Keratinocyte (primary cell): Measurements from ENCODE around the gene PXDC1. TPM values are rescaled to one million over a fixed set of nuclear protein-coding genes. Genes with fewer than 3 reads are reported as not detected.

Experiments used
- DNase-seq: peaks from one replicate; pipeline ENCODE4 v3.0.0-alpha.2; 2011; ENCODE audit warnings: low read depth, missing footprints, low spot score
- FAIRE-seq: peaks from 2 replicates; lab custom pipeline; 2011; peaks lifted over from hg19 to GRCh38; lab: Jason Lieb, UNC
- H2AFZ ChIP-seq: 2 replicates; pipeline ENCODE4 v1.6.0; 2012; ENCODE audit warnings: low read length, control low read depth, inconsistent platforms; ENCODE audit not compliant: control insufficient read depth
- H3K27ac ChIP-seq: 2 replicates; pipeline ENCODE4 v1.5.1; 2011; ENCODE audit warnings: low read length; ENCODE audit not compliant: control insufficient read depth, insufficient read depth
- H3K27me3 ChIP-seq: 3 replicates; pipeline ENCODE4 v1.6.0; 2011; ENCODE audit warnings: low read length; ENCODE audit not compliant: control insufficient read depth, insufficient read depth; ENCODE audit errors: extremely low read depth
- H3K36me3 ChIP-seq, 2 experiments: 2 replicates in 1 of 2; 3 replicates in 1 of 2; pipeline ENCODE4 v1.5.1; 2011; ENCODE audit warnings: low read length in 2 of 2, mild to moderate bottlenecking in 1 of 2; ENCODE audit not compliant: control insufficient read depth in 2 of 2, insufficient read depth in 2 of 2; ENCODE audit errors: extremely low read depth in 1 of 2
- H3K4me1 ChIP-seq: 3 replicates; pipeline ENCODE4 v1.5.1; 2011; ENCODE audit warnings: low read length; ENCODE audit not compliant: control insufficient read depth, insufficient read depth; ENCODE audit errors: extremely low read depth
- H3K4me2 ChIP-seq: 3 replicates; pipeline ENCODE4 v1.6.0; 2011; ENCODE audit warnings: low read depth, low read length; ENCODE audit not compliant: control insufficient read depth, insufficient read depth; ENCODE audit errors: extremely low read depth
- H3K4me3 ChIP-seq, 3 experiments: fragments of 200-600 bp in 1 of 3; sonication (generic) in 1 of 3; 2 replicates in 2 of 3; 3 replicates in 1 of 3; pipeline ENCODE4 v1.5.1; 2011 to 2016; ENCODE audit warnings: low read length in 3 of 3, mild to moderate bottlenecking in 3 of 3, control low read depth in 2 of 3, inconsistent platforms in 1 of 3, low read depth in 1 of 3, mixed read lengths in 1 of 3, mixed run types in 1 of 3, moderate library complexity in 1 of 3; ENCODE audit not compliant: control insufficient read depth in 2 of 3, insufficient read depth in 2 of 3; ENCODE audit errors: extremely low read depth in 1 of 3
- H3K79me2 ChIP-seq: 2 replicates; pipeline ENCODE4 v1.6.0; 2012; ENCODE audit warnings: low read length; ENCODE audit not compliant: control insufficient read depth, insufficient read depth
- H3K9ac ChIP-seq: 3 replicates; pipeline ENCODE4 v1.6.0; 2011; ENCODE audit warnings: low read length; ENCODE audit not compliant: control insufficient read depth, insufficient read depth; ENCODE audit errors: extremely low read depth
- H3K9me1 ChIP-seq: 3 replicates; pipeline ENCODE4 v1.6.0; 2011; ENCODE audit warnings: low read length; ENCODE audit not compliant: control insufficient read depth, insufficient read depth; ENCODE audit errors: extremely low read depth
- H3K9me3 ChIP-seq: 2 replicates; pipeline ENCODE4 v1.5.1; 2012; ENCODE audit warnings: low read depth, low read length; ENCODE audit not compliant: control insufficient read depth
- H4K20me1 ChIP-seq: 3 replicates; pipeline ENCODE4 v1.6.0; 2011; ENCODE audit warnings: low read length; ENCODE audit not compliant: control insufficient read depth, insufficient read depth; ENCODE audit errors: extremely low read depth
- CTCF ChIP-seq, 3 experiments: IDR thresholded peaks in 1 of 3; conservative IDR thresholded peaks in 1 of 3; optimal IDR thresholded peaks in 1 of 3; 2 replicates in 2 of 3; 3 replicates in 1 of 3; pipeline versions ENCODE3 to v1.5.1; 2011; ENCODE audit warnings: low read length in 3 of 3, mild to moderate bottlenecking in 3 of 3, moderate library complexity in 2 of 3, control low read depth in 1 of 3, inconsistent platforms in 1 of 3; ENCODE audit not compliant: insufficient read depth in 2 of 3; ENCODE audit errors: extremely low read depth in 1 of 3
- EZH2 ChIP-seq: IDR thresholded peaks from one replicate; pipeline ENCODE4 v1.6.1; 2012; ENCODE audit warnings: inconsistent platforms, mild to moderate bottlenecking, low read length, moderate library complexity
- dilution Hi-C: fragments of 300-500 bp; cut with MboI; formaldehyde crosslinking; loops from one replicate; pipeline ENCODE4 v1.7.0; 2020; ENCODE audit warnings: low sequenced_read_pairs; ENCODE audit not compliant: extremely low pct_ligation_motif_present
- polyA plus RNA-seq, 5 experiments: library from polyadenylated mRNA; depleted of rRNA in 3 of 5; stranded (reverse) in 3 of 5; stranded (forward) in 1 of 5; unstranded in 1 of 5; fragments of >200 nt; gene quantifications; 1 replicate in 1 of 5; 2 replicates in 3 of 5; 3 replicates in 1 of 5; pipeline versions ENCODE4 v1.2.1 to v1.2.3, GENCODE V29; 2011 to 2012; ENCODE audit warnings: missing spikeins in 2 of 5, low read depth in 1 of 5, low replicate concordance in 1 of 5

Gene PXDC1
- polyA plus RNA-seq, 1 donor (not counting 4 experiments of a cell fraction or from before 2014, with no cell fraction given) = 17.1 TPM

GRCh38 chr6:3726421-3726820 lies 25.1 kb downstream of the PXDC1 start:
- dilution Hi-C loops = no loop called here
- Histone ChIP-seq H2AFZ (no peak overlapping the region), H3K9me3 (no peaks in the 10 kb centered on the region), H3K4me1 (no peaks in the 10 kb centered on the region), H3K79me2 (peaks cover 46% of the 10 kb centered on the region), H3K9me1 (no peaks in the 10 kb centered on the region), H3K27ac (no peak overlapping the region), H4K20me1 (peaks cover 9% of the 10 kb centered on the region), H3K4me3 (no peak overlapping the region), H3K36me3 (peaks cover 57 to 64% of the 10 kb centered on the region in 2 experiments), H3K9ac (no peak overlapping the region), H3K27me3 (no peaks in the 10 kb centered on the region), H3K4me2 (no peak overlapping the region)
- TF ChIP-seq EZH2 (no peak), CTCF (optimal IDR thresholded peaks at IDR 0.05 in 1 of 3, IDR thresholded peaks at IDR 0.05 in 1 of 3, conservative IDR thresholded peaks at IDR 0.05 in 1 of 3; ENCODE audit: extremely low read depth in 1 of 3, insufficient read depth in 2 of 3, low read length in 3 of 3) (no peak)
- FAIRE-seq (no peak), DNase-seq (no peak)

GRCh38 chr6:3725145-3726047 lies 26.1 kb downstream of the PXDC1 start:
- H4K20me1 ChIP-seq = peaks cover 9% of the 10 kb centered on the region
- H2AFZ ChIP-seq = no peak overlapping the region
- no peak overlapping the region for H3K4me3 ChIP-seq
- H3K9me1 ChIP-seq = no peaks in the 10 kb centered on the region
- no peaks in the 10 kb centered on the region for H3K4me1 ChIP-seq
- peaks cover 38% of the 10 kb centered on the region for H3K79me2 ChIP-seq
- DNase-seq (no peak), FAIRE-seq (no peak)
- H3K36me3 ChIP-seq = peaks cover 52 to 63% of the 10 kb centered on the region in 2 experiments
- TF ChIP-seq EZH2 (no peak), CTCF (optimal IDR thresholded peaks at IDR 0.05 in 1 of 3, IDR thresholded peaks at IDR 0.05 in 1 of 3, conservative IDR thresholded peaks at IDR 0.05 in 1 of 3; ENCODE audit: extremely low read depth in 1 of 3, insufficient read depth in 2 of 3, low read length in 3 of 3) (no peak)
- H3K9ac ChIP-seq = no peak overlapping the region
- dilution Hi-C loops = no loop called here
- no peak overlapping the region for H3K4me2 ChIP-seq
- no peaks in the 10 kb centered on the region for H3K9me3 ChIP-seq
- no peaks in the 10 kb centered on the region for H3K27me3 ChIP-seq
- no peak overlapping the region for H3K27ac ChIP-seq
